ENCODE data around the gene GORAB. TPM values are rescaled to one million over a fixed set of nuclear protein-coding genes. Genes with fewer than 3 reads are reported as not detected.

GORAB gene
- polyA plus RNA-seq, 3 donors, result 0.86 to 17.5 (median 3.3) TPM

- Histone ChIP-seq H3K79me2 (ENCODE audit: insufficient read depth, low read length) (no peaks in the 10 kb centered on the region), H2AFZ (ENCODE audit: insufficient read depth, low read depth, low read length, poor library complexity, severe bottlenecking) (no peak overlapping the region), H3K9me3 (replicated peaks in 1 of 2; ENCODE audit: control insufficient read depth in 1 of 2, insufficient read depth in 1 of 2, low read length in 2 of 2) (peaks cover 0 to 20% of the 10 kb centered on the region in 2 donors), H3K36me3 (replicated peaks in 1 of 2; ENCODE audit: control insufficient read depth in 1 of 2, insufficient read depth in 2 of 2, low read length in 2 of 2) (no peaks in the 10 kb centered on the region), H3K9ac (ENCODE audit: insufficient read depth, low read length, poor library complexity, severe bottlenecking) (no peak overlapping the region), H3K27me3 (ENCODE audit: control insufficient read depth in 2 of 2, insufficient read depth in 2 of 2, low read length in 2 of 2) (no peaks in the 10 kb centered on the region), H3K4me2 (replicated peaks; ENCODE audit: extremely low read depth, low read length, poor library complexity, severe bottlenecking) (no peak overlapping the region), H3K27ac (ENCODE audit: low read depth in 1 of 2, low read length in 2 of 2) (no peak overlapping the region), H4K20me1 (ENCODE audit: insufficient read depth, low read length) (no peaks in the 10 kb centered on the region), H3K4me1 (ENCODE audit: control insufficient read depth in 1 of 2, insufficient read depth in 2 of 2, low read length in 2 of 2) (no peaks in the 10 kb centered on the region), H3K4me3 (replicated peaks in 1 of 3; ENCODE audit: low read depth in 2 of 3, low read length in 3 of 3) (no peak overlapping the region)
- DNase-seq, result no peak
- intact Hi-C loops (cut with micrococcal nuclease), result no loop called here
- no peaks in the 10 kb centered on the region for H3K4me1 Mint-ChIP-seq
- WGBS (ENCODE audit: insufficient coverage), result no CpG with 5 or more reads among the region's 1 CpG
- no peaks in the 10 kb centered on the region for H3K36me3 Mint-ChIP-seq
- H3K27me3 Mint-ChIP-seq (ENCODE audit: low read depth in 3 of 3), result peaks cover 0 to 3% (median 1%) of the 10 kb centered on the region in 3 donors
- H3K27ac Mint-ChIP-seq, result no peak overlapping the region
- TF ChIP-seq, protein P1, sequence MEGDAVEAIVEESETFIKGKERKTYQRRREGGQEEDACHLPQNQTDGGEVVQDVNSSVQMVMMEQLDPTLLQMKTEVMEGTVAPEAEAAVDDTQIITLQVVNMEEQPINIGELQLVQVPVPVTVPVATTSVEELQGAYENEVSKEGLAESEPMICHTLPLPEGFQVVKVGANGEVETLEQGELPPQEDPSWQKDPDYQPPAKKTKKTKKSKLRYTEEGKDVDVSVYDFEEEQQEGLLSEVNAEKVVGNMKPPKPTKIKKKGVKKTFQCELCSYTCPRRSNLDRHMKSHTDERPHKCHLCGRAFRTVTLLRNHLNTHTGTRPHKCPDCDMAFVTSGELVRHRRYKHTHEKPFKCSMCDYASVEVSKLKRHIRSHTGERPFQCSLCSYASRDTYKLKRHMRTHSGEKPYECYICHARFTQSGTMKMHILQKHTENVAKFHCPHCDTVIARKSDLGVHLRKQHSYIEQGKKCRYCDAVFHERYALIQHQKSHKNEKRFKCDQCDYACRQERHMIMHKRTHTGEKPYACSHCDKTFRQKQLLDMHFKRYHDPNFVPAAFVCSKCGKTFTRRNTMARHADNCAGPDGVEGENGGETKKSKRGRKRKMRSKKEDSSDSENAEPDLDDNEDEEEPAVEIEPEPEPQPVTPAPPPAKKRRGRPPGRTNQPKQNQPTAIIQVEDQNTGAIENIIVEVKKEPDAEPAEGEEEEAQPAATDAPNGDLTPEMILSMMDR (IDR thresholded peaks at IDR 0.05), result no peak
- no peak overlapping the region for H3K4me3 Mint-ChIP-seq
- H3K9me3 Mint-ChIP-seq, result peaks cover 7 to 24% (median 16%) of the 10 kb centered on the region in 7 donors
Observed at GRCh38 chr1:170601866-170602265, 69.9 kb downstream of the GORAB start.

Other genes with a start within 250 kb of the GORAB start
- not detected for gene PRRX1, start 132.0 kb downstream of the GORAB start, polyA plus RNA-seq